ENCODE data around the gene SLC25A3.
A peak's percentile ranks its signal among the peaks of the same experiment; 100 is the strongest.

DNA sequence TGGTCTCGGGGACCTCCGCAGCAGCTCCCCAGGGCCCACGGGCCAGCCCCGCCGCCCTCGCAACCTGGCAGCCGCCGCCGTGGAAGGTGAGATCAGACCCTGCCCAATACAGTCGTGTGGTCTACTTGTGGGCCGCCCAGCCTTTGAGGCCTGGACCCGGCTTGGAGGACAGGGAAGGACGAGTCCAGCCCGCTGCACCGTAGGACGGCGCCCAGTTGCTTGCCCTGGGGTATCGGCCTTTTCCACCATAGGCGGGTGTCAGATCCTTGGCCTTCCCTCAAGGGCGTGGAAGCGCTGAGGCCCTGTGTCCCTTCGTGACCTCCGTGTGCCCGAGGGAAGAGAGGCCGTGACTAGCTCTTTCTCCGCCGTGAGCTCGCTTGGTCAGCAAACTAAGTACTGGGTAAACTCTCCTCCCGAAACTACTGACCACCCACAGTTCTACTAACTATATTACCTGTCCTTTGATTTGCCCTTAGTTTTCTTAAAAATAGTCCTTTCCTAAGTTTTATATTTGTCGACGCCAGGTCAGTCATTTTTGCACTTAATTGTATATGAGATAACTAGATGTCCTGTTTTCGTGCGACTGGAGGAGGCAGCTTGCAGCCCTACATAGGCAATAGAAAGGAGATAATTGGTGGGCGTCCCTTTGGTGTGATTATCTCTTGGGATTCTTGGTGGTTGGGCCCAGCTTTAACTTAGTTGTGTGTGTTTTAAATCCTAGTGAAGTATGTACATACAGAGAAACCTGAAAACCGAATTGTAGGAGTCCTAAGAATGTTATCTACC lies 757 bp downstream of the SLC25A3 start:
- no peak for TF ChIP-seq POLR2A (IDR thresholded peaks at IDR 0.05; ENCODE audit: low read depth, low read length)
- no peak for TF ChIP-seq SPI1 (IDR thresholded peaks at IDR 0.05; ENCODE audit: low read depth, low read length)
- TF ChIP-seq POLR2AphosphoS5 (IDR thresholded peaks at IDR 0.05; ENCODE audit: low read depth, low read length): peak; percentile 1; the same call in 1 of the 2 replicates
- no peak for TF ChIP-seq TAF1 (IDR thresholded peaks at IDR 0.05; ENCODE audit: low read depth, low read length)
- no peak for TF ChIP-seq POU2F2 (IDR thresholded peaks at IDR 0.05; ENCODE audit: low read depth, low read length)
- no peak for TF ChIP-seq PAX5 (IDR thresholded peaks at IDR 0.05; ENCODE audit: insufficient read depth, low read length, severe bottlenecking)

Measured in GM12891 (cell line).